WI38 (cell line): ENCODE results near the gene LIG1.
A peak's percentile ranks its signal among the peaks of the same experiment; 100 is the strongest.

Experiments used
- H3K4me3 ChIP-seq: 2 replicates; pipeline ENCODE4 v1.5.1; 2011; ENCODE audit warnings: low read depth, mild to moderate bottlenecking, control low read depth, low read length
- TF ChIP-seq, protein P1 (sequence below): IDR thresholded peaks from 2 replicates; pipeline ENCODE4 v1.5.1; 2012; ENCODE audit warnings: low read depth, mild to moderate bottlenecking, control low read depth, low read length

LIG1 gene

DNA sequence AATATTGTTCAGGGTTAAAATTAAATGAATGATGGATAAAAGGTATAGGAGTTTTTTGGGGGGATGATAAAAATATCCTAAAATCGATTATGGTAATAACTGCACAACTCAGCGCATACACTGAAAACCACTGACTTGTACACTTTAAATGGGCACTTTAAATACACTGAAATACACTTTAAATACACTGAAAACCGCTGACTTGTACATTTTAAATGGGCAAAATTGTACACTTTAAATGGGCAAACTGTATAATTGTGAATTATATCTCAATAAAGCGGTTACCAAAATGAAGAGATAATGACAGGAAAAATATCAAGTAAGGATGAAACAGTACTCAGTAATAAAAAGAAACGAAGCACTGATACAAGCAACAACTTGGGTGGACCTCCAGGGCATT lies 1.5 kb downstream of the LIG1 start:
- no peak overlapping the region for H3K4me3 ChIP-seq
- TF ChIP-seq, protein P1, sequence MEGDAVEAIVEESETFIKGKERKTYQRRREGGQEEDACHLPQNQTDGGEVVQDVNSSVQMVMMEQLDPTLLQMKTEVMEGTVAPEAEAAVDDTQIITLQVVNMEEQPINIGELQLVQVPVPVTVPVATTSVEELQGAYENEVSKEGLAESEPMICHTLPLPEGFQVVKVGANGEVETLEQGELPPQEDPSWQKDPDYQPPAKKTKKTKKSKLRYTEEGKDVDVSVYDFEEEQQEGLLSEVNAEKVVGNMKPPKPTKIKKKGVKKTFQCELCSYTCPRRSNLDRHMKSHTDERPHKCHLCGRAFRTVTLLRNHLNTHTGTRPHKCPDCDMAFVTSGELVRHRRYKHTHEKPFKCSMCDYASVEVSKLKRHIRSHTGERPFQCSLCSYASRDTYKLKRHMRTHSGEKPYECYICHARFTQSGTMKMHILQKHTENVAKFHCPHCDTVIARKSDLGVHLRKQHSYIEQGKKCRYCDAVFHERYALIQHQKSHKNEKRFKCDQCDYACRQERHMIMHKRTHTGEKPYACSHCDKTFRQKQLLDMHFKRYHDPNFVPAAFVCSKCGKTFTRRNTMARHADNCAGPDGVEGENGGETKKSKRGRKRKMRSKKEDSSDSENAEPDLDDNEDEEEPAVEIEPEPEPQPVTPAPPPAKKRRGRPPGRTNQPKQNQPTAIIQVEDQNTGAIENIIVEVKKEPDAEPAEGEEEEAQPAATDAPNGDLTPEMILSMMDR = no peak

DNA sequence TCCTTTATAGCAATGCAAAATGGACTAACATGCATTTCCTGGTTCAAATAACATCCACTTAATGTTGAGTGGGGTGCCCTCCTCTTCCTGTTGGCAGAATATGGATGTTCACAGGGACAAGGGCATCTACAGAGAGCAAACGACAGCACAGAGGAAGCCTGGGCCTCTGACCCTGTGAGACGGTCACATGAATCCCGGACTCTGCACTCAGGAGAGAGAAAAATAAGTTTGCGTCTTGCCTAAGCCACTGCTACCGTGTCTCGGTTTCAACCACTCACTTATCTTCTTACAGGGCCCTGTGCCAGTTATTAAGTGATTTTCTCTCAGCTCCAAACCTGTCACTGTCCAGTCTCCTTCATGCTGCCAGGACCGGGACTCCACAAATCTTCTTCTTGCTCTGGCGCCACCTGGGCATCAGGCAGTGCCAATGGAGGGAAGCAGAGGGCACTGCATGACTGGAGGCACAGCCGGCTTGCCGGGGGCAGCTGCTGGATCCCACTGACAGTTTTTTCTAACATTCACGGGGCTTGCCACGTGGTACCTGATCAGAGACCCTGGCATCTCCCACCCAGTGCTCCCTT lies 11.8 kb downstream of the LIG1 start:
- H3K4me3 ChIP-seq = no peak overlapping the region
- TF ChIP-seq, protein P1 = no peak

DNA sequence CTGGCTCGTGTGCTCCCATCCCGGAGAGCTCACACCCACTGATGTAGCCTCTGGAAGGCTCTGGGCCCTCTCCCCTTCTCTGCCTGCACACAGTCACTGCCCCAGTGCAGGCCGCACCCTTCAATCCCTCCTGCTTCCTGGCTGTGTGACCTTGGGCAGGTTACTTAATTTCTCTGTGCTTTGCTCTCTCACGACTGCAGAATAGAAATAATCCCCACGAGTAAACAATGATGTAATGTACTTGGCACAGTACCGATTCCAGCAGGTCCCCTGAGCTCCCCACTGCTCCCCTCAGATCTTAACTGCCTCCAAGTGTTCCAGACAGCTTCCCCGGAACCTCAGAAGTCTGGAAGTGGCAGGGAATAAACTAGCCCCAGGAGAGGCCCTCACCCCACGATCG lies 16.1 kb downstream of the LIG1 start:
- TF ChIP-seq, protein P1 = no peak
- H3K4me3 ChIP-seq = no peak overlapping the region

DNA sequence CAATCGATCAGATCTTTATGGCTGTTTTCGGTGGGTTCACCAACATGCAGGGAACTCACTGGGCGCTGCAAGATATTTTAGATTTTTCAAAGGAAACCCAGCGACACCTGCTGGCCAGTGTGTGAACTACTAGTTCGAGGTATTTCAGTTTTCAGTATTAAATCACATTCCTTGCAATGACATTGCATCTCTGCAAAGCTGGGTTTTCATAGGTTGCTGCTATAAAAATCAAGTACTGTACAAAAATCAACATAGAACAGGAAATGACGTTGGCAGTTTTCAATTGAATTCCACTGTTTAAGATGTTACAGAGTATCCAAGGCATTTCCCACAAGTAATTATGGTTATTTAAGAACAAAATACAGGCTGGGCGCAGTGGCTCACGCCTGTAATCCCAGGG lies 17.6 kb downstream of the LIG1 start:
- H3K4me3 ChIP-seq = no peak overlapping the region
- TF ChIP-seq, protein P1 = peak; percentile 46; the same call in 1 of the 2 replicates

DNA sequence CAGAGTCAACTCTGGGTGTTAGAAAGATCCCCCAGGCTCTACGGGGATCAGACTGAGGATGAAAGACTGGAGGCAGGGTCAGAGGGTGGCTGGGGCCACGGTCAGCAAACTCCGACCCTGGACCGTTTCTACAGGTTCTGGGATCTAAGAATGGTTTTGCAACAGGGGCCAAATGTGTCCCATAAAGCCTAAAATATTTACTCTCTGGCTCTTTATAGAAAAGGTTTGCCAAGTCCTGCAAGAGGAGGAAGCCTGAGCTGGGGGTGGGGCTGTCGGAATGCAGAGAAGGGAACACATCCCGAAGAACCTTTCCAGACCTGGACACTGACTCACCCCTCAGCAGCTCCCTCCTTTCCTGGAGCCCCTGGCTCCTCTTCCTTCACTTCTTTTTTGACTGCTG lies 20.7 kb downstream of the LIG1 start:
- TF ChIP-seq, protein P1 = no peak
- no peak overlapping the region for H3K4me3 ChIP-seq

DNA sequence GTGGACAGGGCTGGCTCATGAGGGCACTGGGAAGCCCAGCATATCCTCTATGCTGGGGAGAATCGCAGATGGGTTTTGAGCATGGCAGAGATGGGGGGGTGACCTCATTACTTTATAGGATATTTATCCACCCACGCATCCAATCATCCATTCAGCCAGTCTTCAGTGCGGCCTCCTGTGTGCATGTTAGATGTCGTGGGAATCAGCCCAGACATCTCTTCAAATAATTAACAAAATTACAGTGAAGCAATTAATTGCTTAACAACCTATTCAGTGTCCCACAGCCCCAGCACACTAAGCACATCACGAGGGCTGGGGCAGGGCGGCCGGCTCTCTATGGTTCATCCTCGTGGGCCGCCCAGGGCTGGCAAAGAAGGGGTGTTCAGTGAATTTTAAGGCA lies 21.6 kb downstream of the LIG1 start:
- H3K4me3 ChIP-seq = no peak overlapping the region
- TF ChIP-seq, protein P1 = no peak

DNA sequence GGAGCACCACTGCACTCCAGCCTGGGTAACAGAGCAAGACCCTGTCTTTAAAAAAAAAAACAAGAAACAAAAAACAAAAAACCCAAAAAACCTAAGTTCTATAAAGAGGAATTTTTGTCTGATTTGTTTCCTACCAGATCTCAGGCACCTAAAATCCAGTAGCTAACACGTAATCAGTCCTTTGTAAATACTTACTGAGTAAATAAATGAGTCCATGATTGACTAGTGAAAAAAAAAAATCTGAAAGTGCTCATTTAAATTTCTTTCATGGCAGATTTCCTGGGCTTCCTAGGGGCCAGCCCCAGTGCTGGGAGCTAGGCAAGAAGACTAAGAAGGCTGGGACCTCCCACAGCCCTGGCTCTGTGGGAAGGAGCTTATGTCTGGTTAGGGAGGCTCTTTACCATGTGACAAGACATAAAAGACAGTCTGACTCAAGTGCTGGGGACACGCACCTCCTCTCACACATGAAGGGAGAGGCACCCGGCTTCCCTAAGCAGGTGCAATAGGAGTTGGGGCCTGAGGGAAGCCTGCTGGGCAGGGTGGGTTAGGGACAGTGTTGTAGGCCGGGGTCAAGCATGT lies 22.5 kb downstream of the LIG1 start:
- TF ChIP-seq, protein P1 = no peak
- no peak overlapping the region for H3K4me3 ChIP-seq
